Panc1 (cell line): ENCODE measurements around the gene ANTXR2. TPM values are rescaled to one million over a fixed set of nuclear protein-coding genes. Genes with fewer than 3 reads are reported as not detected.

Source experiments
- ATAC-seq: fragments of 200-7000 bp; cut with Tn5 transposase; 2 replicates; pipeline ENCODE4 v1.9.1; 2020; ENCODE audit warnings: mild to moderate bottlenecking, moderate library complexity
- BruUV-seq: library from RNA; stranded (reverse); fragments of 400-500 nt; replicated peaks from 2 replicates; lab custom pipeline; 2021; lab: Mats Ljungman, UMichigan
- CTCF ChIA-PET: fragments of 300-600 bp; sonication (Branson Sonifier 250); formaldehyde crosslinking; loops from one replicate; lab custom pipeline; 2022; ENCODE audit warnings: antibody characterized with exemption; lab: Charles Lee
- POLR2A ChIA-PET: fragments of 300-600 bp; sonication (Branson Sonifier 250); formaldehyde crosslinking; loops from one replicate; lab custom pipeline; 2022; ENCODE audit warnings: antibody characterized with exemption; lab: Charles Lee
- DNase-seq: peaks from one replicate; pipeline ENCODE4 v3.0.0-alpha.2; 2010; ENCODE audit warnings: low read depth, low spot score
- H3K27ac ChIP-seq: 2 replicates; pipeline ENCODE4 v1.5.1; 2011; ENCODE audit warnings: mild to moderate bottlenecking, low read length, inconsistent platforms
- H3K27me3 ChIP-seq: fragments of 200-500 bp; sonication (Bioruptor generic); 2 replicates; pipeline ENCODE4 v1.6.0; 2014; ENCODE audit warnings: low read length, inconsistent platforms; ENCODE audit not compliant: control insufficient read depth, insufficient read depth
- H3K36me3 ChIP-seq: fragments of 200-500 bp; sonication (Bioruptor generic); 2 replicates; pipeline ENCODE4 v1.5.1; 2014; ENCODE audit warnings: inconsistent platforms, mild to moderate bottlenecking, low read length, moderate library complexity; ENCODE audit not compliant: control insufficient read depth, insufficient read depth
- H3K4me1 ChIP-seq: 2 replicates; pipeline ENCODE4 v1.5.1; 2011; ENCODE audit warnings: inconsistent platforms, mild to moderate bottlenecking, low read length, moderate library complexity; ENCODE audit not compliant: control insufficient read depth, insufficient read depth
- H3K4me3 ChIP-seq, 2 experiments: 2 replicates each; pipeline ENCODE4 v1.5.1; 2011 to 2012; ENCODE audit warnings: low read depth in 2 of 2, low read length in 2 of 2, mild to moderate bottlenecking in 2 of 2, inconsistent platforms in 1 of 2, moderate library complexity in 1 of 2
- H3K9me3 ChIP-seq: fragments of 200-500 bp; sonication (Bioruptor generic); 2 replicates; pipeline ENCODE4 v1.5.1; 2014; ENCODE audit warnings: low read depth, mild to moderate bottlenecking, inconsistent platforms, low read length, moderate library complexity; ENCODE audit not compliant: control insufficient read depth, insufficient read depth
- POLR2AphosphoS5 ChIP-seq: IDR thresholded peaks from 2 replicates; pipeline ENCODE4 v1.6.1; 2012; ENCODE audit warnings: mild to moderate bottlenecking, low read depth, low read length, moderate library complexity
- SIN3A ChIP-seq: IDR thresholded peaks from 2 replicates; pipeline ENCODE4 v1.6.1; 2012; ENCODE audit warnings: low read depth, mild to moderate bottlenecking, low read length, moderate library complexity, borderline replicate concordance; ENCODE audit not compliant: insufficient read depth
- TCF7L2 ChIP-seq: IDR thresholded peaks from 2 replicates; pipeline ENCODE4 v1.6.1; 2011; ENCODE audit warnings: mild to moderate bottlenecking, low read depth, low read length, inconsistent platforms
- in situ Hi-C: cut with HindIII; loops from 2 replicates; pipeline ENCODE4 v1.10.0; 2016; ENCODE audit warnings: low sequenced_read_pairs, low pct_unique_long_range_greater_than_20kb
- intact Hi-C: fragments of 100-400 bp; cut with micrococcal nuclease; formaldehyde crosslinking; loops from one replicate; pipeline ENCODE4 v1.10.0; 2022; ENCODE audit not compliant: unreplicated experiment
- total RNA-seq: library from RNA; stranded (reverse); gene quantifications from one replicate; pipeline ENCODE4 v1.2.1, GENCODE V29; 2021; ENCODE audit not compliant: unreplicated experiment
- TF ChIP-seq, protein P1 (sequence below): fragments of 450-650 bp; IDR thresholded peaks from 2 replicates; pipeline ENCODE4 v1.5.1; 2017; ENCODE audit warnings: mild to moderate bottlenecking
- TF ChIP-seq, protein P2 (sequence below), 2 experiments: IDR thresholded peaks; 2 replicates each; pipeline ENCODE4 v1.6.1; 2011 to 2012; ENCODE audit warnings: low read depth in 2 of 2, control low read depth in 1 of 2, low read length in 1 of 2, mild to moderate bottlenecking in 1 of 2, moderate library complexity in 1 of 2; ENCODE audit not compliant: insufficient read depth in 1 of 2

Gene ANTXR2
- total RNA-seq, 1 experiment from 2014 or later = 27.8 TPM

DNA sequence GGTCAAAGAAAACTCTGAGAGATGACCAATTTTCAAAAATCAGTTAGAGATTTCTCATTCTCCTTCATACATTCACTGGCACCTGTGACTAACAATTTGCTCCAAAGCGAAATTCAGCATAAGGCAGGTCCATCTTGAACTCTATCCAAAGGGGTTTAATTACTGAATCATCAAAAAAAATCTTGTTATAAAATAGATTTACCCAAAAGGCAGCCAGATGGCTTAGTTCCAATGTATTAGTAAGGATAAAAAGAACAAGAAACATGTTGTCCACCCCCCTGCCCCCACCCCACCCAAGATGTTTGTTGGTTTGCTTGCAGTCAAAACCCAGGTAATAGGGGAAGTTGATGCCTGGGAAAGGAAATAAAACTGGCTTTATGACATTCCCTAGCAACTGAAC is 200.3 kb downstream of the ANTXR2 start:
- in situ Hi-C loops (no loop called here), intact Hi-C loops (no loop called here)
- Histone ChIP-seq H3K27ac (no peak overlapping the region), H3K36me3 (no peaks in the 10 kb centered on the region), H3K4me1 (no peaks in the 10 kb centered on the region), H3K27me3 (no peaks in the 10 kb centered on the region), H3K9me3 (no peaks in the 10 kb centered on the region), H3K4me3 (no peak overlapping the region)
- ChIA-PET POLR2A (no interaction called here), CTCF (no interaction called here)
- TF ChIP-seq TCF7L2 (no peak), POLR2AphosphoS5 (no peak), SIN3A (no peak)
- TF ChIP-seq, protein P1, sequence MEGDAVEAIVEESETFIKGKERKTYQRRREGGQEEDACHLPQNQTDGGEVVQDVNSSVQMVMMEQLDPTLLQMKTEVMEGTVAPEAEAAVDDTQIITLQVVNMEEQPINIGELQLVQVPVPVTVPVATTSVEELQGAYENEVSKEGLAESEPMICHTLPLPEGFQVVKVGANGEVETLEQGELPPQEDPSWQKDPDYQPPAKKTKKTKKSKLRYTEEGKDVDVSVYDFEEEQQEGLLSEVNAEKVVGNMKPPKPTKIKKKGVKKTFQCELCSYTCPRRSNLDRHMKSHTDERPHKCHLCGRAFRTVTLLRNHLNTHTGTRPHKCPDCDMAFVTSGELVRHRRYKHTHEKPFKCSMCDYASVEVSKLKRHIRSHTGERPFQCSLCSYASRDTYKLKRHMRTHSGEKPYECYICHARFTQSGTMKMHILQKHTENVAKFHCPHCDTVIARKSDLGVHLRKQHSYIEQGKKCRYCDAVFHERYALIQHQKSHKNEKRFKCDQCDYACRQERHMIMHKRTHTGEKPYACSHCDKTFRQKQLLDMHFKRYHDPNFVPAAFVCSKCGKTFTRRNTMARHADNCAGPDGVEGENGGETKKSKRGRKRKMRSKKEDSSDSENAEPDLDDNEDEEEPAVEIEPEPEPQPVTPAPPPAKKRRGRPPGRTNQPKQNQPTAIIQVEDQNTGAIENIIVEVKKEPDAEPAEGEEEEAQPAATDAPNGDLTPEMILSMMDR = no peak
- TF ChIP-seq, protein P2, sequence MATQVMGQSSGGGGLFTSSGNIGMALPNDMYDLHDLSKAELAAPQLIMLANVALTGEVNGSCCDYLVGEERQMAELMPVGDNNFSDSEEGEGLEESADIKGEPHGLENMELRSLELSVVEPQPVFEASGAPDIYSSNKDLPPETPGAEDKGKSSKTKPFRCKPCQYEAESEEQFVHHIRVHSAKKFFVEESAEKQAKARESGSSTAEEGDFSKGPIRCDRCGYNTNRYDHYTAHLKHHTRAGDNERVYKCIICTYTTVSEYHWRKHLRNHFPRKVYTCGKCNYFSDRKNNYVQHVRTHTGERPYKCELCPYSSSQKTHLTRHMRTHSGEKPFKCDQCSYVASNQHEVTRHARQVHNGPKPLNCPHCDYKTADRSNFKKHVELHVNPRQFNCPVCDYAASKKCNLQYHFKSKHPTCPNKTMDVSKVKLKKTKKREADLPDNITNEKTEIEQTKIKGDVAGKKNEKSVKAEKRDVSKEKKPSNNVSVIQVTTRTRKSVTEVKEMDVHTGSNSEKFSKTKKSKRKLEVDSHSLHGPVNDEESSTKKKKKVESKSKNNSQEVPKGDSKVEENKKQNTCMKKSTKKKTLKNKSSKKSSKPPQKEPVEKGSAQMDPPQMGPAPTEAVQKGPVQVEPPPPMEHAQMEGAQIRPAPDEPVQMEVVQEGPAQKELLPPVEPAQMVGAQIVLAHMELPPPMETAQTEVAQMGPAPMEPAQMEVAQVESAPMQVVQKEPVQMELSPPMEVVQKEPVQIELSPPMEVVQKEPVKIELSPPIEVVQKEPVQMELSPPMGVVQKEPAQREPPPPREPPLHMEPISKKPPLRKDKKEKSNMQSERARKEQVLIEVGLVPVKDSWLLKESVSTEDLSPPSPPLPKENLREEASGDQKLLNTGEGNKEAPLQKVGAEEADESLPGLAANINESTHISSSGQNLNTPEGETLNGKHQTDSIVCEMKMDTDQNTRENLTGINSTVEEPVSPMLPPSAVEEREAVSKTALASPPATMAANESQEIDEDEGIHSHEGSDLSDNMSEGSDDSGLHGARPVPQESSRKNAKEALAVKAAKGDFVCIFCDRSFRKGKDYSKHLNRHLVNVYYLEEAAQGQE (IDR thresholded peaks at IDR 0.05; ENCODE audit: insufficient read depth in 1 of 2, low read depth in 2 of 2, low read length in 1 of 2) = no peak
- ATAC-seq (no peak), DNase-seq (no peak)
- no TSS peak for BruUV-seq

DNA sequence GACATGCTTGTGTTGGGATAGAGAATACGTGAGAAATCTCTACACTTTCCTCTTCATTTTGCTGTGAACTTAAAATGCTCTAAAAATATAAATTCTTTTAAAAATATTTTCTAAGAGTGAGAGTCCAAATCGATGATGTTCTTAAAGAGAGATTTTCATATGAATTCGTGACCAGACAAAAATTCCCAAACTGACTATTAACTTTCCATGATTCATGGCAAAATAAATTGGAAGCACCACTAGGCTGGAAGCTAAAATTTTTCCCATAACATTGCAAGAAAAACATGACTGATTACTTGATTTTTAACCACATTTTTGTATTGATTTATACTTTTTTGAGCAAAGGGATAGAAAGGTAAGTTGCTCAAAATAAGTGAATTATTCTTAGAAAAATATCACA is 201.1 kb downstream of the ANTXR2 start:
- ChIA-PET CTCF (no interaction called here), POLR2A (no interaction called here)
- H3K27ac ChIP-seq = no peak overlapping the region
- DNase-seq = no peak
- no peaks in the 10 kb centered on the region for H3K36me3 ChIP-seq
- no peak for TF ChIP-seq POLR2AphosphoS5
- no peak for TF ChIP-seq SIN3A
- no peak for TF ChIP-seq TCF7L2
- TF ChIP-seq, protein P1 = no peak
- TF ChIP-seq, protein P2 (IDR thresholded peaks at IDR 0.05; ENCODE audit: insufficient read depth in 1 of 2, low read depth in 2 of 2, low read length in 1 of 2) = no peak
- H3K4me3 ChIP-seq = no peak overlapping the region
- H3K27me3 ChIP-seq = no peaks in the 10 kb centered on the region
- no peak for ATAC-seq
- no TSS peak for BruUV-seq
- H3K4me1 ChIP-seq = no peaks in the 10 kb centered on the region
- in situ Hi-C loops = no loop called here
- no peaks in the 10 kb centered on the region for H3K9me3 ChIP-seq
- intact Hi-C loops = no loop called here
